ENCODE data around the gene ATP1A4. TPM values are rescaled to one million over a fixed set of nuclear protein-coding genes. Genes with fewer than 3 reads are reported as not detected.
"Not testable (repeated sequence)": the region's sequence is repeated elsewhere in the genome, so short reads cannot be mapped to it uniquely, and the experiment has no call there.

ATP1A4 gene
- total RNA-seq, 1 donor from 2014 or later, result not detected

GRCh38 chr1:160107512-160107911 lies 43.9 kb upstream of the ATP1A4 start:
- Mint-ChIP-seq H3K27ac (no peak overlapping the region), H3K27me3 (peaks cover 11% of the 10 kb centered on the region), H3K4me3 (no peak overlapping the region), H3K36me3 (ENCODE audit: low read depth) (no peaks in the 10 kb centered on the region), H3K4me1 (peaks cover 5% of the 10 kb centered on the region), H3K9me3 (no peaks in the 10 kb centered on the region)
- TF ChIP-seq CTCF (IDR thresholded peaks at IDR 0.05), result no peak
- intact Hi-C loops (cut with micrococcal nuclease), result no loop called here
- POLR2A ChIA-PET, result no interaction called here
- ATAC-seq (ENCODE audit: low read depth), result no peak
- CTCF ChIA-PET, result interaction anchor here (1.0 to 2.1 kb wide), 4 partner anchors 26 to 269 kb away, joined by 3 to 4 read pairs (median 4); partner anchors contain the start of gene KCNJ9
- no peak for DNase-seq

GRCh38 chr1:160108888-160109662 lies 42.3 kb upstream of the ATP1A4 start:
- ChIA-PET CTCF (interaction anchor here (0.6 to 2.1 kb wide), 5 partner anchors 143 to 729 kb away, joined by 4 to 6 read pairs (median 5); no protein-coding TSS in a partner anchor), POLR2A (interaction anchor here (0.7 kb wide), 1 partner anchor 89 kb away, joined by 6 read pairs; no protein-coding TSS in a partner anchor)
- intact Hi-C loops (cut with micrococcal nuclease), result loop anchor here (2.0 kb wide), 1 partner anchor 268 kb away; no protein-coding TSS in a partner anchor
- Mint-ChIP-seq H3K27me3 (peaks cover 11% of the 10 kb centered on the region), H3K9me3 (no peaks in the 10 kb centered on the region), H3K4me1 (peaks cover 5% of the 10 kb centered on the region), H3K27ac (no peak overlapping the region), H3K36me3 (ENCODE audit: low read depth) (no peaks in the 10 kb centered on the region), H3K4me3 (no peak overlapping the region)
- DNase-seq, result no peak
- TF ChIP-seq CTCF (IDR thresholded peaks at IDR 0.05), result no peak
- peak; percentile 61 for ATAC-seq (ENCODE audit: low read depth)

- intact Hi-C loops (cut with micrococcal nuclease), result loop anchor here (2.0 kb wide), 1 partner anchor 267 kb away; no protein-coding TSS in a partner anchor
- peaks cover 11% of the 10 kb centered on the region for H3K27me3 Mint-ChIP-seq
- no peak for DNase-seq
- no peaks in the 10 kb centered on the region for H3K9me3 Mint-ChIP-seq
- H3K36me3 Mint-ChIP-seq (ENCODE audit: low read depth), result no peaks in the 10 kb centered on the region
- no peak overlapping the region for H3K4me3 Mint-ChIP-seq
- ChIA-PET CTCF (interaction anchor here (0.6 to 2.1 kb wide), 5 partner anchors 142 to 728 kb away, joined by 4 to 6 read pairs (median 5); no protein-coding TSS in a partner anchor), POLR2A (no interaction called here)
- H3K4me1 Mint-ChIP-seq, result peaks cover 5% of the 10 kb centered on the region
- TF ChIP-seq CTCF (IDR thresholded peaks at IDR 0.05), result no peak
- no peak for ATAC-seq (ENCODE audit: low read depth)
- no peak overlapping the region for H3K27ac Mint-ChIP-seq
Observed at GRCh38 chr1:160109686-160110085, 41.7 kb upstream of the ATP1A4 start.

- H3K36me3 Mint-ChIP-seq (ENCODE audit: low read depth); ATAC-seq (ENCODE audit: low read depth); H3K4me3 Mint-ChIP-seq; intact Hi-C loops (cut with micrococcal nuclease); POLR2A ChIA-PET; CTCF ChIA-PET; H3K27ac Mint-ChIP-seq; H3K9me3 Mint-ChIP-seq; H3K4me1 Mint-ChIP-seq; DNase-seq: not testable (repeated sequence)
- H3K27me3 Mint-ChIP-seq, result peaks cover 17% of the 10 kb centered on the region
Observed at GRCh38 chr1:160111462-160111861, 39.9 kb upstream of the ATP1A4 start.

- peaks cover 22% of the 10 kb centered on the region for H3K27me3 Mint-ChIP-seq
- H3K27ac Mint-ChIP-seq, result no peak overlapping the region
- POLR2A ChIA-PET, result no interaction called here
Observed at GRCh38 chr1:160112357-160112756, 39.0 kb upstream of the ATP1A4 start.

More at GRCh38 chr1:160112357-160112756, 39.0 kb upstream of the ATP1A4 start:
- TF ChIP-seq CTCF (IDR thresholded peaks at IDR 0.05), result no peak
- CTCF ChIA-PET, result no interaction called here
- ATAC-seq (ENCODE audit: low read depth) (no peak), DNase-seq (no peak)
- Mint-ChIP-seq H3K4me1 (peaks cover 5% of the 10 kb centered on the region), H3K36me3 (ENCODE audit: low read depth) (no peaks in the 10 kb centered on the region), H3K4me3 (no peak overlapping the region), H3K9me3 (no peaks in the 10 kb centered on the region)
- intact Hi-C loops (cut with micrococcal nuclease), result no loop called here

Measured in activated B cell treated with CpG ODN at 0.5 μM for 24 hours (primary cell).